Astrocyte of the spinal cord (primary cell): Measurements from ENCODE around the gene EGFL6.
"Not testable (repeated sequence)": the region's sequence is repeated elsewhere in the genome, so short reads cannot be mapped to it uniquely, and the experiment has no call there.

Experiments
- DNase-seq: peaks from one replicate; pipeline ENCODE4 v3.0.0; 2011; ENCODE audit warnings: low read depth, low spot score
- H3K4me3 ChIP-seq: 2 replicates; pipeline ENCODE4 v1.5.1; 2011; ENCODE audit warnings: low read depth, mild to moderate bottlenecking, low read length, moderate library complexity
- CTCF ChIP-seq: IDR thresholded peaks from 2 replicates; pipeline ENCODE4 v1.5.1; 2012; ENCODE audit warnings: low read depth, mild to moderate bottlenecking, low read length, inconsistent platforms
- in situ Hi-C: cut with HindIII; loops from 2 replicates; pipeline ENCODE4 v1.10.0; 2017; ENCODE audit warnings: low sequenced_read_pairs

Gene EGFL6

DNA sequence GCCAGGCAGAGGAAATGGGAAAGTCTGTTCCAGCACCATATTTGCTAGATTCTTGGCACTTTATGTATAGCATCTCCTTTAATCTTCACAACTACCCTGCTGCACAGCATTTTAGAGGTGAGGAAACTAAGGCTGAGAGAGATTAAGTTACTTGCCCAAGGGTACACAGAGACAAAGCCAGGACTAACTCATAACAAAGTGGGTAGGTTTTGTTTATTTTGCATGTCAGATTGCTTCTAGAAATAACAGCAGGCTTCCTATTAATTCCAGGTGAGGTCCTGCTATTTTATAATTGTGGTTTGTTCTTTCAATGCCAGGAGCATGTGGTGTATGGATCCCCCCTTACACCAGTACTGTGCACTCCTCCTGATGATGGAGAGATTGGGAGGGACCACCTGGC is 98.5 kb downstream of the EGFL6 start:
- H3K4me3 ChIP-seq = no peak overlapping the region
- DNase-seq = no peak
- in situ Hi-C loops = no loop called here
- no peak for TF ChIP-seq CTCF

GRCh38 chrX:13669246-13669737 is 99.9 kb downstream of the EGFL6 start:
- TF ChIP-seq CTCF = no peak
- peak; percentile 96 for DNase-seq
- in situ Hi-C loops = no loop called here
- H3K4me3 ChIP-seq = no peak overlapping the region

GRCh38 chrX:13669755-13670154 is 100.4 kb downstream of the EGFL6 start:
- in situ Hi-C loops, H3K4me3 ChIP-seq, DNase-seq: not testable (repeated sequence)

- no peak for TF ChIP-seq CTCF
- no peak for DNase-seq
- in situ Hi-C loops = no loop called here
- no peak overlapping the region for H3K4me3 ChIP-seq
These were observed 100.8 kb downstream of the EGFL6 start for GRCh38 chrX:13670197-13670596.

- in situ Hi-C loops = no loop called here
- no peak for TF ChIP-seq CTCF
- H3K4me3 ChIP-seq = no peak overlapping the region
- no peak for DNase-seq
These were observed 103.6 kb downstream of the EGFL6 start for GRCh38 chrX:13673016-13673415.

- TF ChIP-seq CTCF = no peak
- DNase-seq = no peak
- no peak overlapping the region for H3K4me3 ChIP-seq
- in situ Hi-C loops = no loop called here
These were observed 107.5 kb downstream of the EGFL6 start for GRCh38 chrX:13676885-13677284.

- DNase-seq, in situ Hi-C loops, H3K4me3 ChIP-seq: not testable (repeated sequence)
These were observed 110.3 kb downstream of the EGFL6 start for GRCh38 chrX:13679700-13680099.

DNA sequence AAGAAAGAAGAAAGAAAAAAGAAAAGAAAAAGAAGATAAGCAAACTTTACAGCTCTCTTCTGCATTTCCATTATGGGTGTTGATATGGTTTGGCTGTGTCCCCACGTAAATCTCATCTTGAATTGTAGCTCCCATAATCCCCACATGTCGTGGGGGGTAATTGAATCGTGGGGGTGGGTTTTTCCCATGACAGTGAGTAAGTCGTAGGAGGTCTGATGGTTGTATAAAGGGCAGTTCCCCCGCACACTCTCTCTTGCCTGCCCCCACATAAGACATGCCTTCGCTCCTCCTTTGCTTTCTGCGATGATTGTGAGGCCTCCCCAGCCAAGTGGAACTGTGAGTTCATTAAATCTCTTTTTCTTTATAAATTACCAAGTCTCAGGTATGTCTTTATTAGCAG is 112.2 kb downstream of the EGFL6 start:
- TF ChIP-seq CTCF = no peak
- in situ Hi-C loops = no loop called here
- no peak overlapping the region for H3K4me3 ChIP-seq
- DNase-seq = no peak
